Keratinocyte (primary cell): ENCODE measurements around the gene CERS2.

Experiments
- CTCF ChIP-seq, 3 experiments: IDR thresholded peaks in 1 of 3; conservative IDR thresholded peaks in 1 of 3; optimal IDR thresholded peaks in 1 of 3; 2 replicates in 2 of 3; 3 replicates in 1 of 3; pipeline versions ENCODE3 to v1.5.1; 2011; ENCODE audit warnings: low read length in 3 of 3, mild to moderate bottlenecking in 3 of 3, moderate library complexity in 2 of 3, control low read depth in 1 of 3, inconsistent platforms in 1 of 3; ENCODE audit not compliant: insufficient read depth in 2 of 3; ENCODE audit errors: extremely low read depth in 1 of 3
- EZH2 ChIP-seq: IDR thresholded peaks from one replicate; pipeline ENCODE4 v1.6.1; 2012; ENCODE audit warnings: inconsistent platforms, mild to moderate bottlenecking, low read length, moderate library complexity

- TF ChIP-seq CTCF (optimal IDR thresholded peaks at IDR 0.05 in 1 of 3, IDR thresholded peaks at IDR 0.05 in 1 of 3, conservative IDR thresholded peaks at IDR 0.05 in 1 of 3; ENCODE audit: extremely low read depth in 1 of 3, insufficient read depth in 2 of 3, low read length in 3 of 3) (no peak), EZH2 (no peak)
These were observed 13.3 kb upstream of the CERS2 start for GRCh38 chr1:150987924-150988323.
